B cell (primary cell): ENCODE measurements around the gene KRTAP5-2. TPM values are rescaled to one million over a fixed set of nuclear protein-coding genes. Genes with fewer than 3 reads are reported as not detected.

ENCODE experiments used
- ATAC-seq: fragments of 200-7000 bp; cut with Tn5 transposase; one replicate; pipeline ENCODE4 v1.10.0; 2021; ENCODE audit warnings: low read depth, mild to moderate bottlenecking, moderate number of reproducible peaks, moderate library complexity
- CTCF ChIA-PET: fragments of 350-600 bp; sonication (Branson Sonifier 250); formaldehyde crosslinking; loops from one replicate; lab custom pipeline; 2021; ENCODE audit warnings: antibody characterized with exemption, inconsistent platforms; lab: Charles Lee
- POLR2A ChIA-PET: fragments of 350-600 bp; sonication (Branson Sonifier 250); formaldehyde crosslinking; loops from one replicate; lab custom pipeline; 2021; ENCODE audit warnings: antibody characterized with exemption; lab: Charles Lee
- DNase-seq: peaks from one replicate; pipeline ENCODE4 v3.0.0; 2013
- H2AFZ ChIP-seq: 2 replicates; pipeline ENCODE4 v1.6.1; 2012; ENCODE audit warnings: mild to moderate bottlenecking, low read depth, low read length; ENCODE audit not compliant: insufficient read depth, poor library complexity, severe bottlenecking
- H3K27ac ChIP-seq, 2 donors: 1 replicate in 1 of 2; 2 replicates in 1 of 2; pipeline ENCODE4 v1.5.1; 2012 to 2013; ENCODE audit warnings: low read length in 2 of 2, mild to moderate bottlenecking in 2 of 2, moderate library complexity in 1 of 2
- H3K27me3 ChIP-seq, 4 experiments: fragments of 200-600 bp in 1 of 4; sonication (generic) in 1 of 4; replicated peaks in 1 of 4; 1 replicate in 2 of 4; 2 replicates in 2 of 4; pipeline versions ENCODE4 v1.6.1 to v1.7.0; 2013 to 2016; ENCODE audit warnings: low read length in 3 of 4, mild to moderate bottlenecking in 2 of 4, mixed read lengths in 1 of 4, moderate library complexity in 1 of 4; ENCODE audit not compliant: insufficient read depth in 4 of 4, control insufficient read depth in 3 of 4; ENCODE audit errors: control extremely low read depth in 1 of 4
- H3K36me3 ChIP-seq, 2 experiments: replicated peaks in 1 of 2; 1 replicate in 1 of 2; 2 replicates in 1 of 2; pipeline versions ENCODE4 v1.6.1 to v1.7.1; 2013; ENCODE audit warnings: low read length in 1 of 2; ENCODE audit not compliant: insufficient read depth in 2 of 2, control insufficient read depth in 1 of 2; ENCODE audit errors: control extremely low read depth in 1 of 2, extremely low read depth in 1 of 2
- H3K4me1 ChIP-seq, 2 donors: fragments of 200-600 bp in 1 of 2; sonication (generic) in 1 of 2; 1 replicate in 1 of 2; 2 replicates in 1 of 2; pipeline versions ENCODE4 v1.5.1 to v1.6.1; 2013 to 2017; ENCODE audit warnings: low read length in 2 of 2; ENCODE audit not compliant: control insufficient read depth in 2 of 2, insufficient read depth in 2 of 2
- H3K4me2 ChIP-seq: replicated peaks from 2 replicates; pipeline ENCODE3; 2012; ENCODE audit warnings: mild to moderate bottlenecking, low read depth, low read length; ENCODE audit not compliant: poor library complexity, severe bottlenecking
- H3K4me3 ChIP-seq, 5 experiments: fragments of 200-600 bp in 1 of 5; sonication (generic) in 1 of 5; 1 replicate in 3 of 5; 2 replicates in 2 of 5; pipeline versions ENCODE4 v1.5.1 to v1.7.0; 2011 to 2016; ENCODE audit warnings: low read length in 4 of 5, mild to moderate bottlenecking in 4 of 5, low read depth in 2 of 5, control low read depth in 1 of 5, moderate library complexity in 1 of 5; ENCODE audit not compliant: insufficient read depth in 1 of 5; ENCODE audit errors: control extremely low read depth in 1 of 5, extremely low read depth in 1 of 5
- H3K79me2 ChIP-seq: fragments of 200-600 bp; sonication (generic); one replicate; pipeline ENCODE4 v1.6.0; 2016; ENCODE audit warnings: low read length; ENCODE audit not compliant: control insufficient read depth, insufficient read depth
- H3K9ac ChIP-seq: fragments of 200-600 bp; sonication (generic); 2 replicates; pipeline ENCODE4 v1.6.1; 2017; ENCODE audit warnings: mild to moderate bottlenecking, low read length, moderate library complexity
- H3K9me3 ChIP-seq, 3 donors: one replicate each; pipeline versions ENCODE4 v1.6.1 to v1.7.1; 2013; ENCODE audit warnings: low read length in 2 of 3; ENCODE audit not compliant: control insufficient read depth in 2 of 3, insufficient read depth in 1 of 3; ENCODE audit errors: control extremely low read depth in 1 of 3
- H4K20me1 ChIP-seq: 2 replicates; pipeline ENCODE4 v1.6.0; 2012; ENCODE audit warnings: mild to moderate bottlenecking, low read length; ENCODE audit not compliant: insufficient read depth, control insufficient read depth, poor library complexity, severe bottlenecking
- H3K27ac Mint-ChIP-seq: one replicate; pipeline ENCODE4 v1.8.0; 2021; ENCODE audit warnings: mixed read lengths
- H3K27me3 Mint-ChIP-seq: one replicate; pipeline ENCODE4 v1.8.0; 2021; ENCODE audit warnings: mixed read lengths
- H3K4me1 Mint-ChIP-seq: one replicate; pipeline ENCODE4 v1.8.0; 2021; ENCODE audit warnings: mixed read lengths
- H3K4me3 Mint-ChIP-seq: one replicate; pipeline ENCODE4 v1.8.0; 2021; ENCODE audit warnings: mixed read lengths
- H3K9me3 Mint-ChIP-seq: one replicate; pipeline ENCODE4 v1.8.0; 2022; ENCODE audit warnings: mixed read lengths; ENCODE audit not compliant: insufficient read depth
- CTCF ChIP-seq: fragments of 200-600 bp; IDR thresholded peaks from one replicate; pipeline ENCODE4 v1.8.0; 2022; ENCODE audit warnings: antibody characterized with exemption, mild to moderate bottlenecking
- EZH2 ChIP-seq: IDR thresholded peaks from 2 replicates; pipeline ENCODE4 v1.6.1; 2012; ENCODE audit warnings: borderline replicate concordance, low read depth, mild to moderate bottlenecking, moderate library complexity, low read length; ENCODE audit not compliant: insufficient read depth, poor library complexity, severe bottlenecking
- WGBS: methylation state at CpG from one replicate; pipeline ENCODE4 v1.1.5; 2013; ENCODE audit warnings: missing lambda C conversion rate; ENCODE audit not compliant: insufficient coverage; 5-methylcytosine and 5-hydroxymethylcytosine counted together
- intact Hi-C: fragments of 100-400 bp; cut with micrococcal nuclease; formaldehyde crosslinking; loops from one replicate; pipeline ENCODE4 v1.10.0; 2022
- polyA plus RNA-seq: library from polyadenylated mRNA; depleted of rRNA; stranded (reverse); fragments of >200 nt; gene quantifications from 2 replicates; pipeline ENCODE4 v1.2.3, GENCODE V29; 2012
- total RNA-seq, 2 donors: library from RNA; stranded (reverse); fragments of 120-200 nt in 1 of 2; gene quantifications; 1 replicate in 1 of 2; 2 replicates in 1 of 2; pipeline versions ENCODE4 v1.2.3 to v1.2.4, GENCODE V29; 2013 to 2022

The KRTAP5-2 gene
- total and polyA plus RNA-seq, 2 donors (not counting 1 experiment from before 2014, with no cell fraction given) = 0.36 TPM; not detected in 1

- no peaks in the 10 kb centered on the region for H3K36me3 ChIP-seq
- ChIA-PET CTCF (no interaction called here), POLR2A (no interaction called here)
- H2AFZ ChIP-seq = no peak overlapping the region
- Mint-ChIP-seq H3K27ac (no peak overlapping the region), H3K9me3 (no peaks in the 10 kb centered on the region), H3K4me1 (peaks cover 7% of the 10 kb centered on the region), H3K27me3 (peaks cover 10% of the 10 kb centered on the region), H3K4me3 (no peak overlapping the region)
- intact Hi-C loops = no loop called here
- DNase-seq (peak; percentile 21), ATAC-seq (no peak)
- peaks cover 0 to 10% of the 10 kb centered on the region in 2 donors for H3K4me1 ChIP-seq
- H3K79me2 ChIP-seq = no peaks in the 10 kb centered on the region
- no peak overlapping the region for H3K4me3 ChIP-seq
- H3K9ac ChIP-seq = no peak overlapping the region
- no peak overlapping the region for H3K4me2 ChIP-seq
- 67% methylated on average over 5 of the region's 5 CpGs for WGBS
- no peaks in the 10 kb centered on the region for H4K20me1 ChIP-seq
- H3K9me3 ChIP-seq = peaks cover 0 to 9% (median 0%) of the 10 kb centered on the region in 3 donors
- TF ChIP-seq EZH2 (no peak), CTCF (no peak)
- H3K27me3 ChIP-seq = peaks cover 0 to 21% (median 0%) of the 10 kb centered on the region in 4 experiments
- no peak overlapping the region for H3K27ac ChIP-seq
These were observed 36.1 kb downstream of the KRTAP5-2 start for GRCh38 chr11:1561955-1562354.

- ChIA-PET CTCF (no interaction called here), POLR2A (no interaction called here)
- H3K9me3 Mint-ChIP-seq = no peaks in the 10 kb centered on the region
- no peaks in the 10 kb centered on the region for H3K79me2 ChIP-seq
- TF ChIP-seq EZH2 (no peak), CTCF (no peak)
- H3K4me3 Mint-ChIP-seq = no peak overlapping the region
- ATAC-seq = no peak
- H3K4me1 ChIP-seq = peaks cover 0 to 10% of the 10 kb centered on the region in 2 donors
- H3K9me3 ChIP-seq = peaks cover 0 to 9% (median 0%) of the 10 kb centered on the region in 3 donors
- no peak overlapping the region for H3K27ac ChIP-seq
- H3K9ac ChIP-seq = no peak overlapping the region
- DNase-seq = peak; percentile 17
- peaks cover 10% of the 10 kb centered on the region for H3K27me3 Mint-ChIP-seq
- no peaks in the 10 kb centered on the region for H3K36me3 ChIP-seq
- H3K4me3 ChIP-seq = no peak overlapping the region
- H2AFZ ChIP-seq = no peak overlapping the region
- H3K4me1 Mint-ChIP-seq = peaks cover 7% of the 10 kb centered on the region
- WGBS = 95% methylated on average over 17 of the region's 17 CpGs
- intact Hi-C loops = no loop called here
- no peaks in the 10 kb centered on the region for H4K20me1 ChIP-seq
- no peak overlapping the region for H3K4me2 ChIP-seq
- no peak overlapping the region for H3K27ac Mint-ChIP-seq
- peaks cover 0 to 18% (median 0%) of the 10 kb centered on the region in 4 experiments for H3K27me3 ChIP-seq
These were observed 36.8 kb downstream of the KRTAP5-2 start for GRCh38 chr11:1561266-1561665.
